TTC549 (cell line): ENCODE measurements around the gene GRIK1.
"Not testable (repeated sequence)": the region's sequence is repeated elsewhere in the genome, so short reads cannot be mapped to it uniquely, and the experiment has no call there.

Experiments
- FAIRE-seq: peaks from 2 replicates; lab custom pipeline; 2012; peaks lifted over from hg19 to GRCh38; lab: Jason Lieb, UNC

GRIK1 gene

GRCh38 chr21:29606613-29607012, 333.2 kb downstream of the GRIK1 start:
- no peak for FAIRE-seq

DNA sequence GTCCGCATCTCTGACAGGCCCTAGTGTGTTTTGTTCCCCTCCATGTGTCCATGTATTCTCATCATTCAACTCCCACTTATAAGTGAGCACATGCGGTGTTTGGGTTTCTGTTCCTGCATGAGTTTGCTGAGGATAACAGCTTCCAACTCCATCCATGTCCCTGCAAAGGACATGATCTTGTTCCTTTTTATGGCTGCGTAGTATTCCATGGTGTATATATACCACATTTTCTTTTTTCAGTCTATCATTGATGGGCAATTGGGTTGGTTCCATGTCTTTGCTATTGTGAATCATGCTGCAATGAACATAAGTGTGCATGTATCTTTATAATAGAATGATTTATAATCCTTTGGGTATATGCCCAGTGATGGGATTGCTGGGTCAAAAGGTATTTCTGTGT, 334.6 kb downstream of the GRIK1 start:
- FAIRE-seq, result not testable (repeated sequence)

GRCh38 chr21:29604076-29604475, 335.7 kb downstream of the GRIK1 start:
- FAIRE-seq, result no peak

- FAIRE-seq, result no peak
Measured at GRCh38 chr21:29601047-29601446, 338.7 kb downstream of the GRIK1 start.

DNA sequence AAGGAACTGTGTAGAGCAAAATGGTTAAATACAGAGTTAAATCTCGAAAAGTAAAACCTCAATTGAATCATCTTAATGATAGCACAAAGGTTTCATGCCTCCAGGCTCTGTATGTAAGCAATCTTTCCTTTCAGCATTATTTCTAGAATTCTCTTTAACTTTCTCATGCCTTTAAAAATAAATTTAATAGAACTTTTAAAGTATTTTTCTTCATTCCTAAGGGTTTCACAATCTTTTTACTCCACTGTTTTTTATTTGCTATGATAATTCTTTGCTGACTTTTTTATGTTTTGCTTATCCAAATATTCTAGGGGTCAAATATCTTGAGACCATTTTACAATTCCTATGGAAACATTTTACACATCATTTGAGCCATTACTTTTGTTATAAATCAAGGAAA, 353.1 kb downstream of the GRIK1 start:
- no peak for FAIRE-seq

DNA sequence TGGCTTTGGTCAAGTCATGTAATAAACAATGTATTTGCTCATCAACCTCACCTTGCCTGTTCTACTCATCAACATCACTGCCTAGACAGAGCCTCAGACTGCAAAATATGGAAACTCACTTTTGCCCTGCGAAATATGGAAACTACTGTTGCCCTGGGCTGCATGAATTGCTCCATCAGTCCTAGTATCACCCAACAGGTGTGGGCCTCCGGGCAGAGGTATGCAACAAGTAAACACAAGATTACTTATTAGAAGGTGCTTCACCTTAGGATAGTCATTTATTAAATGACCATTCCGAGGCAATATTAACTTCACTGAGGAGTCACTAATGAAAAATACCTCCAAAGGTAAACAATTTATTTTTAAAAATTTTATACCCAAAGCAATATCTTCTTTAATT, 354.3 kb downstream of the GRIK1 start:
- FAIRE-seq, result no peak

GRCh38 chr21:29583424-29583924, 356.3 kb downstream of the GRIK1 start:
- FAIRE-seq, result no peak

DNA sequence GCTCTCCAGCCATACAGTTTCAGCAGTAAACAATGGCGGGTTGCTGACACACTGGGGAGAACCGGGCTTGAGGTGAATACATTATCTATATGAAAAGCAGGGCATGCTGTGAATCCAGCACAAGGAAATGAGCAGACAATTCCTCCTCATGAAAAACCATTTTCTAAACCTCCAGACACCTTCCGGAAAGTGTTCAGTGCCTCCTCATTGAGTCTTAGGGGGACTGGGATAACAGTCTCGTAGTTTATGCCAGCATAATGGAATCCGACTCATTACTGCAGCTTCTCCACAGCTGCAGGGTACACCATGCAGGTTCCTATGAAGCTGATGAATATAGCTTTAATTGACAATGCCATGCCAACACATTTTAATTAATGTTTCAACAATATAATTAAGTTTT, 356.9 kb downstream of the GRIK1 start:
- no peak for FAIRE-seq

GRCh38 chr21:29581393-29581792, 358.4 kb downstream of the GRIK1 start:
- FAIRE-seq, result no peak

DNA sequence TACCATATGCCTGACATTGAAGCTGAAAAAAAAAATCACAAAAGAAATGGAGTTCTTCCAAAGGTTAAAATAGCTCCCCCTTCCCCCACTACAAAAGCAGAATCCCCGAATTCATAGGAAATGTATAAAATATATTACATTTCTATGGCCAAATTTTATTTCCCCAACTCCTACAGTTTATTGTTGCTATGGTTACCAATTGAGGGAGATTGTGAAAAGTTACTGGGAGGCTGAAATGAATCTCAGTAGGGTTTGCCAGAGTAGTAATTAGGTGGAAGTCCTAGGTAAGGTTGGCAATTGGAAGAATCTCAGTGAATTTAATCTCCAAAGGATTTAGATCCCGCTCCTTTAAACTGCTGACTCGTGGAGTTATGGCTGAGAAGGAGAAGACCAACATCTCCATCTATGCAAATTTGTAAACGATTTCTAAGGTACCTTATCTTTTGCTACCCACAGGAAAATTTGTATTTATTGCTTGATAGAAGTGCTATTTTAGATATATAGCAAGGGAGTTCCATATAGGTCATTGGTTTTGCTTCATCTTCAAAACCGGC, 359.0 kb downstream of the GRIK1 start:
- no peak for FAIRE-seq

DNA sequence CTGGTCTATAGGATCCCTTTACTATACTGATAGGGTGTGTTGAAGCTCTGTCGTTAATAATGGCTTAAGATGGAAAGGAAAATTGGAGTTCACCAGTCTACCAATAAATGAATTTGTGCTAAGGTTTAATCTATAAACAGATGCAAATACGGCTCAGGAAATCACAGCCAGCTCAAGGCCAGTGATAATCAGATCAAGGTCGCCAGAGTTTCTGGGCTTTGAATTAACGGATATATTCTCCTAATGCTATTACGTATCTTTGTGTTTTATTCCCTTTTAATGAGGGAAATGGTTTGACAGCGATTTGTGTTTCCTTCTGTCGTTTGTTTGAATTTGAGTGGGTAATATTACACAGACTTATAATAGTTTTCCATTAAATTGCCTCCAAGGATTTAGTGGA, 361.5 kb downstream of the GRIK1 start:
- no peak for FAIRE-seq

GRCh38 chr21:29571949-29572348, 367.8 kb downstream of the GRIK1 start:
- no peak for FAIRE-seq

DNA sequence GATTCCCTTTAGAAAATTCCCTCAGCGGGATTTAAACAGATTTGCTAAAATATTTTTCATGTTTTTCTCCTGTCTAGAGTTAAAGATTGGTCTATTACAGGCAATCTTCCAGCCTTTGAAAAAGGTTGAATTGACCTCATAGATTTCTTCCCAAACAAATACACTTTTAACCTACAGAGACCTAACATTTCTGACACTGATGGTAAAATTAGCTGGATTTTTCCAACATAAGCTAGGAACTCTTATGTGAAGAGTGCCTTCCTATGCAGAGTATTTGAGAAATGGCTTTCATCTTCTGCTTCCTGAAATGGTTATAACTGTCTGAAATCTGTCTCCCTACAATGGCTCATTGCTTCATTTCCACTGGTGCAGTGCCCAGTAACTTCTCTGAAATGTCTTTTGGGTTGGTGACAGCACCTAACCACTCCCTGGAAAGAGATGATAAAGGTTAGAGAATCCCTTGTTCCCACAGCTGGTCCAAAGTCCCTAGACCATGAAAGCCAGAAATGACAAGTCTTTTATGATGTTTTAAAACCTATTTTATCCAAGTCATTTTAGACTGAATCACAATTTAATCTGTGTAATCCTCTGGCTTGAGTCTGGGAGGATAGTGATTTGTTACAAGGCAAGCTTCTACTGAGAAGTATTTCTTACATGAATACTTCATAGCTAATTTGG, 371.6 kb downstream of the GRIK1 start:
- FAIRE-seq, result no peak

DNA sequence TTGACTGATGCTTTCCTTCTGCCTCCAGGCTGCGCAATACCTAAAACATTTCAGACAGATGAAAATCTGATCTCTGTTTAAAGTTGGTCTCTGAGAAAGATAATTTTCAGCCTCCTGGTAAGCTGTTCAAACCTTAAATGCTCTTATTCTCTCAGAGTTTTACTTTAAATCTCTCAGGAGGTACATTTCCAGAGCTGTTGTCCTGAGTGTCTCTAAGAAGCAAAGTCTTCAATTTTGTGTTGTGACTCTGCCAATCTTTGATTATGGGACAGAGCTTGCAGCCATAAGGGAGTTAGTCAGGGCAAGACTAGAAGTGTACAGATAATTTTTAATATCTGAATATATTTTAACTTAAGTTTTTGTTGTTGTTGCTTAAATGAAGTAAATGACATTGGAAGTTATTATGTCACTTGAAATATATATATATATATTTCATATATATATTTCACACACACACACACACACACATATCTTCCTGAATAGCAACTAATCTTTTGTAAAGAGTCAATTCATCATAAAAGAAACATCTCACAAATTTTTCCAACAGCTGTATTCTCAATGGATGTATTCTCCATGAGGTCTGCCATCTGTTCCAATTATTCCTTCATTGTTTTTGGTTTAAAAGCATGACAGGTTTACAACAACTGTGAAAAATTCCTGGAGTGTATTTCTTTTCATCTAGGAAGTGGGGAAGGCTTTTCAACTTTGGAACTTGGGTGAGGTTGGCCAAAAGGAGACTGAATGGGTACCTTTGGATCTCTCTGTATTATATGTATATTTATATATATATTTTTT, 381.7 kb downstream of the GRIK1 start:
- FAIRE-seq, result no peak

GRCh38 chr21:29557200-29557599, 382.6 kb downstream of the GRIK1 start:
- no peak for FAIRE-seq

GRCh38 chr21:29555601-29556000, 384.2 kb downstream of the GRIK1 start:
- no peak for FAIRE-seq

DNA sequence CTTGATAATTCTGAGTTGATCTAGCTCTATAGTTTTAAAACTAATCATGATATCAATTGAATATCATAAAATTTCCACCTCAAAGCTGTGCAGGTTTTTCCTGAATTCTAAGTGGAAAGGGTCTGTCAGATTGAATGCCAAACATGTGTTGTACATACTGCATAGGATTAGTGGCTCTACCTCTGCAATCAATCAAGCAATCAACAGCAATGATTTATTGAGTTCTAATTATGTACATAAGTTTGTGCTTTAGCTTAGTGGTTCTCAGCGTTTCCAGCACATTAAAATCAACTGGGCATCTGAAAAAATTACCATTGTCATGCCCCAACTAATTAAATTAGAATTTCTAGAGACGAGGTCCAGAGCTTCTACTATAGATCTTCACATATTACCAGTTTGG, 389.6 kb downstream of the GRIK1 start:
- no peak for FAIRE-seq

DNA sequence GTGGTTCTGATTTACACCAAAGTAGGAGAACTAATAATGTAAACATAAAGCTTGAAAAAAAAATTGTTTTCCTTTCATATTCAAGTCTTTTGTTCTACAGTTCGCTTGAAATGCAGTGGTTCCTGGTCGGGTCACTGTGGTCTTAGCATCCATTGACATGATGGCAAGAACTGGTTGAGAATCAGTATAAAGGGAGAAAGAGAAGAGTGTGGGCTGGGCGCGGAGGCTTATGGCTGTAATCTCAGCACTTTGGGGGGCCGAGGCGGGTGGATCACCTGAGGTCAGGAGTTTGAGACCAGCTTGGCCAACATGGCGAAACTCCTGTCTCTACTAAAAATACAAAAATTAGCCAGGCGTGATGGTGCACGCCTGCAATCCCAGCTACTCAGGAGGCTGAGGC, 390.2 kb downstream of the GRIK1 start:
- no peak for FAIRE-seq

GRCh38 chr21:29547998-29548397, 391.8 kb downstream of the GRIK1 start:
- no peak for FAIRE-seq

GRCh38 chr21:29546071-29546470, 393.7 kb downstream of the GRIK1 start:
- no peak for FAIRE-seq

DNA sequence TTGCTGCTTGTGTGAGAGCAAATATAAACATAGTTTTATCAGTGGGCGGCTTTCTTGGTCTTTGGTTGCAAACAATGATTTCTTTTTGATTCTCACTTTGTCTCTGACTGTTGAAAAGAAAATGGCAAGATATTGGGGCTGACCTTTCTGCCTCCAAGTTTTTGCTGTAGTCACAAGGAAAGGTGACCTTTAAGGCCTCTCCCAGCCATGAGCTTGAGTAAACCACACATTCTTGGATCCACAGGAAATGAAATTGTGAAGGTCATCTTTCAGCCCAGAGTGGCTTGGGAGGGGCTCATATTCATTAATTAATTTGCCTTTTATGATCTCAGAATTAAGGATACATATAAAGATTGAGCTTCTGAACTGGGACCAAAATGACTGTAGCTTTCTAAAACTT, 399.5 kb downstream of the GRIK1 start:
- FAIRE-seq, result no peak

GRCh38 chr21:29538115-29538514, 401.7 kb downstream of the GRIK1 start:
- FAIRE-seq, result no peak

GRCh38 chr21:29534448-29534847, 405.3 kb downstream of the GRIK1 start:
- FAIRE-seq, result no peak

DNA sequence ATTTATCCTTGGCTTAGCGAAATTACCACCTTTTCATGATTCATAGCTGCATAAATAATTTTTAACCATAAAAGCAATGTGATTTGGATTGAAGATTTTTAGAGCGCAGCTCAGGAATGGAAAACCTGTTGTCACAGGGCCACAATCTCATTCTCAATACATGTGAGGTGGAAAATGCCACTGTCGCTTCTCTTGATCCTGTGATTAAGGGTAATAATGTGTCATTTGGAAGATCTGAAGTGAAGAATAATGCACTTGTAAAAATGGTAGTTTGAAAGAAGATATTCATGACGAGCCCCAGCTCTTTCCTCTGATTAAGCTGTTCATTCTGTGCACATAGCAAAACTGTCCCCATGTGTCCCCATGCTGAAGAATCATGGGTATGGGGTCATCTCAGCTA, 410.7 kb downstream of the GRIK1 start:
- FAIRE-seq, result no peak
